H9 (cell line): ENCODE results near the gene TDO2. TPM values are rescaled to one million over a fixed set of nuclear protein-coding genes. Genes with fewer than 3 reads are reported as not detected.

Experiments
- DNase-seq: peaks from one replicate; pipeline ENCODE4 v3.0.0-alpha.2; 2017
- H2AFZ ChIP-seq: one replicate; pipeline ENCODE4 v1.6.1; 2013; ENCODE audit warnings: mild to moderate bottlenecking, low read length, control low read depth, moderate library complexity
- H2AK5ac ChIP-seq: 2 replicates; pipeline ENCODE4 v1.6.1; 2013; ENCODE audit warnings: low read length, control low read depth, mixed read lengths; ENCODE audit not compliant: insufficient read length
- H2BK120ac ChIP-seq: one replicate; pipeline ENCODE4 v1.6.1; 2013; ENCODE audit warnings: low read depth, mild to moderate bottlenecking, low read length, control low read depth, inconsistent platforms; ENCODE audit not compliant: poor library complexity, severe bottlenecking
- H2BK12ac ChIP-seq: 2 replicates; pipeline ENCODE4 v1.6.1; 2013; ENCODE audit warnings: low read length, control low read depth, mixed read lengths, low read depth; ENCODE audit not compliant: insufficient read length
- H2BK15ac ChIP-seq: 2 replicates; pipeline ENCODE4 v1.6.1; 2013; ENCODE audit warnings: low read depth, low read length, control low read depth
- H2BK20ac ChIP-seq: one replicate; pipeline ENCODE4 v1.6.1; 2013; ENCODE audit warnings: low read depth, mild to moderate bottlenecking, low read length, control low read depth, inconsistent platforms; ENCODE audit not compliant: poor library complexity, severe bottlenecking
- H2BK5ac ChIP-seq: 2 replicates; pipeline ENCODE4 v1.6.1; 2013; ENCODE audit warnings: low read length, control low read depth, mixed read lengths; ENCODE audit not compliant: insufficient read length
- H3K14ac ChIP-seq: 2 replicates; pipeline ENCODE4 v1.6.1; 2013; ENCODE audit warnings: low read length, control low read depth; ENCODE audit not compliant: insufficient read depth
- H3K18ac ChIP-seq: 2 replicates; pipeline ENCODE4 v1.6.1; 2013; ENCODE audit warnings: low read depth, mild to moderate bottlenecking, mixed read lengths, low read length, control low read depth; ENCODE audit not compliant: insufficient read length
- H3K23ac ChIP-seq: 2 replicates; pipeline ENCODE4 v1.6.1; 2013; ENCODE audit warnings: low read length, control low read depth, mixed read lengths, low read depth; ENCODE audit not compliant: insufficient read length
- H3K23me2 ChIP-seq: 2 replicates; pipeline ENCODE4 v1.6.1; 2013; ENCODE audit warnings: low read depth, mild to moderate bottlenecking, mixed read lengths, low read length, control low read depth; ENCODE audit not compliant: insufficient read length, poor library complexity, severe bottlenecking
- H3K27ac ChIP-seq: 2 replicates; pipeline ENCODE4 v1.5.1; 2013; ENCODE audit warnings: low read length, control low read depth, mixed read lengths, low read depth; ENCODE audit not compliant: insufficient read length
- H3K27me3 ChIP-seq: 2 replicates; pipeline ENCODE4 v1.6.1; 2013; ENCODE audit warnings: low read length, control low read depth, inconsistent platforms; ENCODE audit not compliant: insufficient read depth
- H3K4ac ChIP-seq: 2 replicates; pipeline ENCODE4 v1.6.1; 2013; ENCODE audit warnings: low read depth, mild to moderate bottlenecking, control low read depth, inconsistent platforms, low read length, moderate library complexity
- H3K4me1 ChIP-seq: 2 replicates; pipeline ENCODE4 v1.6.1; 2013; ENCODE audit warnings: low read length, control low read depth, inconsistent platforms; ENCODE audit not compliant: insufficient read depth
- H3K4me2 ChIP-seq: 2 replicates; pipeline ENCODE4 v1.6.1; 2013; ENCODE audit warnings: low read length, control low read depth, mixed read lengths; ENCODE audit not compliant: insufficient read length, insufficient read depth
- H3K56ac ChIP-seq: 2 replicates; pipeline ENCODE4 v1.6.1; 2013; ENCODE audit warnings: low read depth, mild to moderate bottlenecking, mixed read lengths, low read length, control low read depth; ENCODE audit not compliant: insufficient read length
- H3K79me1 ChIP-seq: 2 replicates; pipeline ENCODE4 v1.6.1; 2013; ENCODE audit warnings: low read depth, mild to moderate bottlenecking, moderate library complexity, low read length, control low read depth, inconsistent platforms; ENCODE audit not compliant: insufficient read depth, poor library complexity, severe bottlenecking
- H3K79me2 ChIP-seq: 2 replicates; pipeline ENCODE4 v1.6.1; 2013; ENCODE audit warnings: low read length, control low read depth, inconsistent platforms; ENCODE audit not compliant: insufficient read depth
- H3K9ac ChIP-seq: 2 replicates; pipeline ENCODE4 v1.6.1; 2013; ENCODE audit warnings: low read length, control low read depth, mixed read lengths; ENCODE audit not compliant: insufficient read length; ENCODE audit errors: extremely low read depth
- H3K9me3 ChIP-seq: one replicate; pipeline ENCODE4 v1.6.1; 2013; ENCODE audit warnings: low read depth, low read length, inconsistent platforms; ENCODE audit not compliant: control insufficient read depth
- H3T11ph ChIP-seq: one replicate; pipeline ENCODE4 v1.6.1; 2013; ENCODE audit warnings: mild to moderate bottlenecking, low read length, control low read depth, inconsistent platforms
- H4K20me1 ChIP-seq: one replicate; pipeline ENCODE4 v1.6.1; 2013; ENCODE audit not compliant: control insufficient read depth, insufficient read length, insufficient read depth
- H4K5ac ChIP-seq: 2 replicates; pipeline ENCODE4 v1.6.1; 2013; ENCODE audit warnings: low read depth, mild to moderate bottlenecking, mixed read lengths, low read length, control low read depth; ENCODE audit not compliant: insufficient read length
- H4K8ac ChIP-seq: replicated peaks from 2 replicates; pipeline ENCODE4 v1.6.1; 2013; ENCODE audit warnings: low read length, control low read depth, mixed read lengths, low read depth; ENCODE audit not compliant: insufficient read length
- H4K91ac ChIP-seq: 2 replicates; pipeline ENCODE4 v1.6.1; 2013; ENCODE audit warnings: low read depth, mild to moderate bottlenecking, moderate library complexity, mixed read lengths, low read length, control low read depth; ENCODE audit not compliant: insufficient read length
- H3K27ac Mint-ChIP-seq, 3 experiments: 2 replicates in 2 of 3; 3 replicates in 1 of 3; pipeline ENCODE4 v1.8.0; 2020 to 2021; ENCODE audit warnings: mixed read lengths in 3 of 3, mild to moderate bottlenecking in 1 of 3, moderate library complexity in 1 of 3
- H3K27me3 Mint-ChIP-seq: 2 replicates; pipeline ENCODE4 v1.8.0; 2021; ENCODE audit warnings: low read depth, mild to moderate bottlenecking, moderate library complexity, mixed read lengths
- H3K36me3 Mint-ChIP-seq, 3 experiments: 2 replicates in 2 of 3; 3 replicates in 1 of 3; pipeline ENCODE4 v1.8.0; 2020 to 2021; ENCODE audit warnings: low read depth in 3 of 3, mixed read lengths in 3 of 3; ENCODE audit not compliant: insufficient read depth in 1 of 3
- H3K4me1 Mint-ChIP-seq, 2 experiments: 2 replicates each; pipeline ENCODE4 v1.8.0; 2020; ENCODE audit warnings: mixed read lengths in 2 of 2
- H3K4me3 Mint-ChIP-seq, 2 experiments: 2 replicates in 1 of 2; 3 replicates in 1 of 2; pipeline ENCODE4 v1.8.0; 2020 to 2021; ENCODE audit warnings: mild to moderate bottlenecking in 2 of 2, mixed read lengths in 2 of 2, moderate library complexity in 1 of 2
- H3K9me3 Mint-ChIP-seq, 2 experiments: 2 replicates in 1 of 2; 3 replicates in 1 of 2; pipeline ENCODE4 v1.8.0; 2020; ENCODE audit warnings: mild to moderate bottlenecking in 2 of 2, mixed read lengths in 2 of 2, moderate library complexity in 1 of 2
- WGBS: extraction: QIAGEN DNeasy Blood & Tissue Kit; methylation state at CpG from one replicate; pipeline ENCODE4 v1.1.7; 2013; ENCODE audit warnings: missing lambda C conversion rate, low lambda C conversion rate, mixed read lengths; ENCODE audit not compliant: insufficient read length; ENCODE audit errors: extremely low coverage; 5-methylcytosine and 5-hydroxymethylcytosine counted together
- total RNA-seq: library from RNA; stranded (reverse); gene quantifications from 2 replicates; pipeline ENCODE4 v1.2.1, GENCODE V29; 2021
- TF ChIP-seq, protein P1 (sequence below): fragments of 200-600 bp; sonication (generic); conservative IDR thresholded peaks from 3 replicates; pipeline ENCODE4 v1.8.0; 2021; ENCODE audit warnings: antibody characterized with exemption, mild to moderate bottlenecking

The TDO2 gene
- total RNA-seq, 1 experiment from 2014 or later: not detected

DNA sequence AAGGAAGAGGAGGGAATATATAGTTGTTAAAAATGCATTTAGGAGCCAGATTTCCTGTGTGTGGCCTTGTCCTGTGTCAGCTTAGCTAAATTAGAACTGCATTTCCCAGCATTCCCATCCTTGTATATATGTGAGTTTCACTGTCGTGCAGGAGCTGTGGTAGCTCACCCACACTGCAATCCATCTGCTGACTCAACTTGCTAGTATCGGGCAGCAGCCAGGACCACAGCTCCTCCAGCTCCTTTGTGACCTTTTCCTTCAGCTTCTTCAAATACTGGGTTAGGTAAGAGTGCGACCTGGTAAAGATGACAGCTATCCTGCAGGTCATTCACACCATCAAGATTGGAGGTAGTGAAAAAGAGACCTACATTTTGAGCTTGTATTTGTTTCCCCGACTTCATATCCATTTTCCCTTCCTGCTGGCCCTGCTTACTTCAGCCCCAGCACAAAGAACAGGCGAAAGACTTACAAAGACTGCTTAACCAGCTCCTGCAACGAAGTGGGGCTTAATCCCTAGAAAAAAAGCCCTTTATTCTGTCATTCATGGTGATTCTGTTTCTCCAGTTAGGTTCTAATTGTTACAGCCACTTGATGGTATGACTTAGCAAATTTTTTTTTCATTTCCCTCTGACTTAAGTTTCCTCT is 48.8 kb upstream of the TDO2 start:
- Histone ChIP-seq H2BK15ac (no peak overlapping the region), H3K27ac (no peak overlapping the region), H3K14ac (no peak overlapping the region), H3K23me2 (no peaks in the 10 kb centered on the region), H3K4ac (no peak overlapping the region), H3K18ac (no peak overlapping the region), H3K9ac (no peak overlapping the region), H3K27me3 (no peaks in the 10 kb centered on the region), H3K4me1 (no peaks in the 10 kb centered on the region), H3K79me2 (no peaks in the 10 kb centered on the region), H3K9me3 (no peaks in the 10 kb centered on the region), H4K5ac (no peak overlapping the region), H3K79me1 (no peaks in the 10 kb centered on the region), H2AK5ac (no peak overlapping the region), H3T11ph (no peak overlapping the region), H4K8ac (no peak overlapping the region), H2BK20ac (no peak overlapping the region), H3K56ac (no peak overlapping the region), H3K4me2 (no peak overlapping the region), H2AFZ (no peak overlapping the region), H2BK12ac (no peak overlapping the region), H2BK5ac (no peak overlapping the region), H4K20me1 (no peaks in the 10 kb centered on the region), H4K91ac (no peak overlapping the region), H3K23ac (no peak overlapping the region), H2BK120ac (no peak overlapping the region)
- Mint-ChIP-seq H3K9me3 (peaks cover 8 to 9% of the 10 kb centered on the region in 2 experiments), H3K4me1 (peaks cover 9 to 11% of the 10 kb centered on the region in 2 experiments), H3K27me3 (no peaks in the 10 kb centered on the region), H3K27ac (peak overlapping the region; percentile 1 to 91 (median 15); a peak in 3 of 7 replicates), H3K4me3 (no peak overlapping the region), H3K36me3 (peaks cover 1 to 10% (median 8%) of the 10 kb centered on the region in 3 experiments; a peak in 5 of 7 replicates)
- TF ChIP-seq, protein P1, sequence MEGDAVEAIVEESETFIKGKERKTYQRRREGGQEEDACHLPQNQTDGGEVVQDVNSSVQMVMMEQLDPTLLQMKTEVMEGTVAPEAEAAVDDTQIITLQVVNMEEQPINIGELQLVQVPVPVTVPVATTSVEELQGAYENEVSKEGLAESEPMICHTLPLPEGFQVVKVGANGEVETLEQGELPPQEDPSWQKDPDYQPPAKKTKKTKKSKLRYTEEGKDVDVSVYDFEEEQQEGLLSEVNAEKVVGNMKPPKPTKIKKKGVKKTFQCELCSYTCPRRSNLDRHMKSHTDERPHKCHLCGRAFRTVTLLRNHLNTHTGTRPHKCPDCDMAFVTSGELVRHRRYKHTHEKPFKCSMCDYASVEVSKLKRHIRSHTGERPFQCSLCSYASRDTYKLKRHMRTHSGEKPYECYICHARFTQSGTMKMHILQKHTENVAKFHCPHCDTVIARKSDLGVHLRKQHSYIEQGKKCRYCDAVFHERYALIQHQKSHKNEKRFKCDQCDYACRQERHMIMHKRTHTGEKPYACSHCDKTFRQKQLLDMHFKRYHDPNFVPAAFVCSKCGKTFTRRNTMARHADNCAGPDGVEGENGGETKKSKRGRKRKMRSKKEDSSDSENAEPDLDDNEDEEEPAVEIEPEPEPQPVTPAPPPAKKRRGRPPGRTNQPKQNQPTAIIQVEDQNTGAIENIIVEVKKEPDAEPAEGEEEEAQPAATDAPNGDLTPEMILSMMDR: no peak
- no CpG with 5 or more reads among the region's 6 CpGs for WGBS
- DNase-seq: no peak
